GM21825 (cell line): ENCODE results near the gene MYBPC2.
A peak's percentile ranks its signal among the peaks of the same experiment; 100 is the strongest.
"Not testable (repeated sequence)": the region's sequence is repeated elsewhere in the genome, so short reads cannot be mapped to it uniquely, and the experiment has no call there.

Experiments used
- ATAC-seq: cut with Tn5 transposase; IDR thresholded peaks from one replicate; pipeline ENCODE4 v1.9.1; 2021; ENCODE audit warnings: mild to moderate bottlenecking, moderate library complexity; ENCODE audit not compliant: unreplicated experiment

Gene MYBPC2

GRCh38 chr19:50427318-50427925 lies 5.3 kb upstream of the MYBPC2 start:
- no peak for ATAC-seq

GRCh38 chr19:50427997-50428425 lies 4.7 kb upstream of the MYBPC2 start:
- ATAC-seq, result no peak

- ATAC-seq, result no peak
Observed at GRCh38 chr19:50428772-50429463, 3.8 kb upstream of the MYBPC2 start.

DNA sequence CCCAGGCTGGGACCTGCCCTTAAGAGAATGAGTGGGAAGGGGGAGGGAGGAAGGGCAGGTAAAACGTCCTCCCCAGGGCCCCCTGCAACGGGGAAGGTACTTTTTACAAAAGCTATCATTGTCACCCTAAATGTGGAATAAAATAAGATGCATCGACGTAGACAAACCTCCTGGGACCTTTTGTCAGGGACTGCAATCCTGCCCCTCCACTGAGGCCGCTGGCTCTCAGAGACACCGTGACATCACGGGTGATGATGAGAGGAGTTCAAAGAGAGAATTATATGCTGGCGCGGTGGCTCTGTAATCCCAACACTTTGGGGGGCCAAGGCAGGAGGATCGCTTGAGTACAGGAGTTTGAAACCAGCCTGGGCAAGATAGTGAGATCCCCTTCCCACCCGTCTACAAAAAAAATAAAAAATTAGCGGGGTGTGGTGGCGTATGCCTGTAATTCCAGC lies 1.8 kb upstream of the MYBPC2 start:
- no peak for ATAC-seq

- ATAC-seq, result peak; percentile 75
Observed at GRCh38 chr19:50431343-50432220, 1.1 kb upstream of the MYBPC2 start.

DNA sequence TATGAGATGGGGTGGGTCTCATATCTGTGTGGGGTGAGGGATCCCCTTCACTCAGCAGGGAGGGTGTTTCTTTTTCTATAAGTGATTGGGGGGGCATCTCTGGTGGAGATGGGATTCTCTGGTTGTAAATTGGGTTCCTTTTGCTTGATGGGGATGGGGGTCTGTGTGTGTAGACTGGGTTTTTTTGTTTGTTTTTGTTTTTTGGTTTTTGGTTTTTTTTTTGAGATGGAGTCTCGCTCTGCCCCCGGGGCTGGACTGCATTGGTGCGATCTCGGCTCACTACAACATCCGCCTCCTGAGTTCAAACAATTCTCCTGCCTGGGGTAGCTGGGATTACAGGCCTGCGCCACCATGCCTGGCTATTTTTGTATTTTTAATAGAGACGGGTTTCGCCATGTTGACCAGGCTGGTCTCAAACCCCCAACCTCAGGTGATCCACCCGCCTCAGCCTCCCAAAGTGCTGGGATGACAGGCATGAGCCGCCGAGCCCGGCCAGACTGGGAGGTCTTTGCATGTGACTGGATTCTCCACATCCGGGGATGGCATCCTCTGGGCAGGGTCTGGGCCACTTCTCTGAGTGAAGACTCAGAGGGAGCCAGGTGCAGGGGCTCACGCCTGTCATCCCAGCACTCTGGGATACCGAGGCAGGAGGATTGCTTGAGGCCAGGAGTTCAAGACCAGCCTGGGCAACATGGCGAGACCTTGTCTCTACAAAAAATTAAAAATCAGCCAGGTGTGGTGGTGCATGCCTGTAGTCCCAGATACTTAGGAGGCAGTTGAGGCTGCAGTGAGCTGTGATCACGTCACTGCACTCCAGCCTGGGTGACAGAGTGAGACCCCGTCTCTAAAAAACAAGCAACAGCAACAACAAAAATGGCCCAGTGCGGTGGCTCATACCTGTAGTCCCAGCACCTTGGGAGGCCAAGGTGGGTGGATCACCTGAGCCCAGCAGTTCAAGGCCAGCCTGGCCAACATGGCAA lies 799 bp downstream of the MYBPC2 start:
- ATAC-seq, result no peak

DNA sequence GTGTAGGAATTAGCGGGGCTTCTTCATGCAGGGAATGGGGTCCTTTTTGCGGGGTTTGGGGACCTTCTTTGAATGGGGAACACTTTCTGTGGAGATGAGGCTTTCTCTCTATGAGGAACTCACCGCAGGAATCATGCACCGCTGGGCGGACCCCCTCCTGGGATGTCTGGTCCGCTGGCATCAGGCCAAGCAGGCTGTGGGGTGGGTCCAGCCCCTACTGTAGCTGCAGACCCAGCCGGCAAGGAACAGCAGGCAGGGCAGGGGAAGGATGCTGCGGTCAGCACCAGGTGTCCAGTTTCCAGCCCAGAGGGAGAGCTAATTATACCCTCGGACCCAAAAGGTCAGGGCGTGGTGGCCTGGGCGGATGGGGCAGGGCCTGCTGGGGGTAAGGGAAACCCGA lies 1.8 kb downstream of the MYBPC2 start:
- ATAC-seq, result no peak

- ATAC-seq, result no peak
Observed at GRCh38 chr19:50435221-50435620, 2.5 kb downstream of the MYBPC2 start.

DNA sequence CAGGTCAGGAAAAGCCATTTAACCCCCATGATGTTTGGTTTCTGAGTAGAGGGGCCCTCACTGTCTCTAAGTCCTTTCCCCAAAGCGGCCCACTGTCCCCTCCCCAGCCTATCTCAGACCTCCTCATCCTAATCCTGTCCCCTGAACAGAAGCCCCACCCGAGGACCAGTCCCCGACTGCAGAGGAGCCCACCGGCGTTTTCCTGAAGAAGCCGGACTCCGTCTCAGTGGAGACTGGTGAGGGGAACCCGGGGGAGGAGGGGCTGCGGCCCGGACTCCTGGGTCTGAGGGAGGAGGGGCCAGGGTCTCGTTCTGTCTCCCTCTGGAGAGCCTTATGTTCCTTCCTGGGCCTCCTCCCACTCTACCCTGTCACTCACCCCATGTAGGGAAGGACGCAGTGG lies 2.9 kb downstream of the MYBPC2 start:
- no peak for ATAC-seq

- no peak for ATAC-seq
Observed at GRCh38 chr19:50437862-50438449, 5.3 kb downstream of the MYBPC2 start.

DNA sequence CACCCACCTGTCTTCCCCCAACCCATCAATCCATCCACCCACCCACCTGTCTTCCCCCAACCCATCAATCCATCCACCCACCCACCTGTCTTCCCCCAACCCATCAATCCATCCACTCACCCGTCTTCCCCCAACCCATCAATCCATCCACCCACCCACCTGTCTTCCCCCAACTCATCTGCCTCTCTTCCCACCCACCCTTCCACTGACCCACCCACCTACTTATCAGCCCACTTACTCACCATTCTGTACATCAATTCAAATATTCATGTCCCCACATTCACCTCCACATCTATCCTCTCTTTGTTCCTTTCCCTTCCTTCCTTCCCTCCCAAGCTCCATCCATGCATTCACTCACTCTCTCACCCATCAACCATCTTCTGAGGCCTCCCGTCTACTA lies 6.4 kb downstream of the MYBPC2 start:
- ATAC-seq, result not testable (repeated sequence)

DNA sequence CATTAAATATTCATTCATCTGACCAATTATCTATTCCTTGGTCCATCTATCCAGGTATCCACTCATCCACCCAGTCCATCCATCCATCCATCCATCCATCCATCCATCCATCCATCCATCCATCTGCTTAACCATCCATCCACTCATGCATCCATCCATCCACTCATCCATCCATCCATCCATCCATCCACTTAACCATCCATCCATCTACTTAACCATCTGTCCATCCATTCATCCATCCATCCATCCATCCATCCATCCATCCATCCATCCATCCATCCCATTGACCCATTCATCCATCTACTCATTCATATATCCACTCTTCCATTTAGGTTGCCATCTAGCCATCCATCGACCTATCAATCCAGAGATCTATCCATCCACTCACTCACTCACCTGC lies 11.4 kb downstream of the MYBPC2 start:
- no peak for ATAC-seq

DNA sequence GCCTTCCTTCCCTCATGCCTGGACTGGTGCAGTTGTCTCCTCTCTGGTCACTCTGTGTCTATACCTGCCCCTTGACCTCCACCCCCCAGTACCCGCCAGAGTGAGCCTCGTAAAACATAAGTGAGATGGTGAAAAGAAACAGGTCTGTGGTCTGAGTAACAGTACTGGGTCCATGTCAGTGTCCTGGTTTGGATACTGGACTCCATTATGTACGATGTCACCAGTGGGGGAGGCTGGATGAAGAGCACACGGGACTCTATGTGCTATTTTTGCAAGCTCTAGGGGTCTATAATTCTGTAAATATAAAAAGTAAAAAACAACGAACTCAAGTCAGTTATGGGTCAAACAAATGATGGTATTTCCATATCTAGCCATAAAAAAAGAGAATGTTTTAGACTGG lies 14.4 kb downstream of the MYBPC2 start:
- no peak for ATAC-seq

GRCh38 chr19:50447750-50448149 lies 15.1 kb downstream of the MYBPC2 start:
- ATAC-seq, result no peak

GRCh38 chr19:50449236-50449899 lies 16.7 kb downstream of the MYBPC2 start:
- no peak for ATAC-seq

- no peak for ATAC-seq
Observed at GRCh38 chr19:50450369-50451222, 17.9 kb downstream of the MYBPC2 start.

- no peak for ATAC-seq
Observed at GRCh38 chr19:50451223-50451534, 18.5 kb downstream of the MYBPC2 start.

- no peak for ATAC-seq
Observed at GRCh38 chr19:50453243-50453642, 20.6 kb downstream of the MYBPC2 start.

DNA sequence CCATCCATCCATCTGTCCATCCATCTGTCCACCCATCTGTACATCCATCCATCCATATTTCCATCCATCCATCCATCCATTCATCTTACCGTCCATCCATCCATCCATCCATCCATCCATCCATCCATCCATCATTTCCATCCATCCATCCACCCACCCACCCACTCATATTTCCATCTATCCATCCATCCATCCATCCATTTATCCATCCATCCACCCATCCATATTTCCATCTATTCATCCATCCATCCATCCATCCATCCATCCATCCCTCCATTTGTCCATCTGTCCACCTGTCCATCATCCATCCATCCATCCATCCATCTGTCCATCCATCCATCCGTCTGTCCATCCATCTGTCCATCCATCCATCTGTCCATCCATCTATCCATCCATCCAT lies 23.3 kb downstream of the MYBPC2 start:
- no peak for ATAC-seq
